Vagina (tissue), 2 donors: ENCODE data around the gene CDH13. TPM values are rescaled to one million over a fixed set of nuclear protein-coding genes. Genes with fewer than 3 reads are reported as not detected.
A peak's percentile ranks its signal among the peaks of the same experiment; 100 is the strongest.

Experiments
- DNase-seq, 2 donors: peaks; one replicate each; pipeline ENCODE4 v3.0.0-alpha.2; 2017; ENCODE audit errors: extremely low spot score in 2 of 2
- H3K27ac ChIP-seq: fragments of 200-600 bp; sonication (generic); one replicate; pipeline ENCODE4 v1.5.1; 2019
- H3K27me3 ChIP-seq: fragments of 200-600 bp; sonication (generic); one replicate; pipeline ENCODE4 v1.5.1; 2019
- H3K36me3 ChIP-seq, 2 donors: fragments of 200-600 bp; sonication (generic); one replicate each; pipeline ENCODE4 v1.5.1; 2017 to 2019
- H3K4me1 ChIP-seq: fragments of 200-600 bp; sonication (generic); one replicate; pipeline ENCODE4 v1.5.1; 2019
- H3K4me3 ChIP-seq, 2 donors: fragments of 200-600 bp; sonication (generic); 1 replicate in 1 of 2; 2 replicates in 1 of 2; pipeline ENCODE4 v1.5.1; 2016 to 2019
- H3K9me3 ChIP-seq: fragments of 200-600 bp; sonication (generic); one replicate; pipeline ENCODE4 v1.5.1; 2019
- POLR2A ChIP-seq, 2 donors: fragments of 450-650 bp; IDR thresholded peaks; one replicate each; pipeline ENCODE4 v1.6.1; 2017; ENCODE audit warnings: antibody characterized with exemption in 2 of 2, mild to moderate bottlenecking in 2 of 2, moderate library complexity in 2 of 2
- POLR2AphosphoS5 ChIP-seq, 2 donors: sonication (generic); formaldehyde crosslinking; IDR thresholded peaks; one replicate each; pipeline ENCODE4 v1.9.0; 2017; ENCODE audit warnings: antibody characterized with exemption in 2 of 2, mild to moderate bottlenecking in 2 of 2, low read depth in 1 of 2; ENCODE audit not compliant: insufficient read depth in 1 of 2
- intact Hi-C: fragments of 100-400 bp; cut with DNase I; formaldehyde crosslinking; loops from one replicate; pipeline ENCODE4 v1.15.1; 2023
- total RNA-seq: library from RNA; depleted of rRNA; stranded (reverse); fragments of >200 nt; gene quantifications from one replicate; pipeline ENCODE4 v1.2.3, GENCODE V29; 2016
- TF ChIP-seq, protein P1 (sequence below), 3 experiments: fragments of 450-650 bp in 2 of 3; fragments of 200-600 bp in 1 of 3; sonication (generic) in 1 of 3; IDR thresholded peaks; one replicate each; pipeline ENCODE4 v1.5.1; 2017 to 2019; ENCODE audit warnings: antibody characterized with exemption in 3 of 3, mild to moderate bottlenecking in 2 of 3, moderate library complexity in 2 of 3

Gene CDH13
- total RNA-seq, 1 donor from 2014 or later: 123 TPM

DNA sequence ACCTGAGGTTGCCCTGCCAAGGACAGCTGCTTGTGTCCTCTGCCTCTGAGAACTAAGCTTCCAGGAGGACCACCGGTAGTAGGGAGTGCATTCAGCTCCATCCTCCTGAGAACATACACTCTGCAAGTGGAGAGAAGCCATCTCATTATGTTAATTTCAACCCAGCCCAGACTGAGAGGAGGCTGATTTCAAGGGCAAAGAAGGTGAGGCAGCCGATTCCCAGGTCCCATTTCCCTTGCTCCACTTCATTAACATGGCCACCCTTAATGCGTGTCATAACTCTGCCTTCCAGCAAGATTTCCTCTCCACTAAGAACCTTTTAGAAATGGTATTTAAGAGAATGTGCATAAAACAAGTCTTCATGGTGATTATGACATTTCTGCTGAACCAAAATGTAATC lies 72.5 kb downstream of the CDH13 start:
- peaks cover 33% of the 10 kb centered on the region for H3K4me1 ChIP-seq
- H3K27me3 ChIP-seq: no peaks in the 10 kb centered on the region
- H3K4me3 ChIP-seq: no peak overlapping the region
- peak overlapping the region; percentile 56 for H3K27ac ChIP-seq
- intact Hi-C loops: no loop called here
- no peak for DNase-seq
- H3K9me3 ChIP-seq: no peaks in the 10 kb centered on the region
- TF ChIP-seq POLR2A (IDR thresholded peaks at IDR 0.05) (no peak), POLR2AphosphoS5 (IDR thresholded peaks at IDR 0.05; ENCODE audit: insufficient read depth in 1 of 2, low read depth in 1 of 2) (no peak)
- TF ChIP-seq, protein P1, sequence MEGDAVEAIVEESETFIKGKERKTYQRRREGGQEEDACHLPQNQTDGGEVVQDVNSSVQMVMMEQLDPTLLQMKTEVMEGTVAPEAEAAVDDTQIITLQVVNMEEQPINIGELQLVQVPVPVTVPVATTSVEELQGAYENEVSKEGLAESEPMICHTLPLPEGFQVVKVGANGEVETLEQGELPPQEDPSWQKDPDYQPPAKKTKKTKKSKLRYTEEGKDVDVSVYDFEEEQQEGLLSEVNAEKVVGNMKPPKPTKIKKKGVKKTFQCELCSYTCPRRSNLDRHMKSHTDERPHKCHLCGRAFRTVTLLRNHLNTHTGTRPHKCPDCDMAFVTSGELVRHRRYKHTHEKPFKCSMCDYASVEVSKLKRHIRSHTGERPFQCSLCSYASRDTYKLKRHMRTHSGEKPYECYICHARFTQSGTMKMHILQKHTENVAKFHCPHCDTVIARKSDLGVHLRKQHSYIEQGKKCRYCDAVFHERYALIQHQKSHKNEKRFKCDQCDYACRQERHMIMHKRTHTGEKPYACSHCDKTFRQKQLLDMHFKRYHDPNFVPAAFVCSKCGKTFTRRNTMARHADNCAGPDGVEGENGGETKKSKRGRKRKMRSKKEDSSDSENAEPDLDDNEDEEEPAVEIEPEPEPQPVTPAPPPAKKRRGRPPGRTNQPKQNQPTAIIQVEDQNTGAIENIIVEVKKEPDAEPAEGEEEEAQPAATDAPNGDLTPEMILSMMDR (IDR thresholded peaks at IDR 0.05): no peak
- no peaks in the 10 kb centered on the region for H3K36me3 ChIP-seq

DNA sequence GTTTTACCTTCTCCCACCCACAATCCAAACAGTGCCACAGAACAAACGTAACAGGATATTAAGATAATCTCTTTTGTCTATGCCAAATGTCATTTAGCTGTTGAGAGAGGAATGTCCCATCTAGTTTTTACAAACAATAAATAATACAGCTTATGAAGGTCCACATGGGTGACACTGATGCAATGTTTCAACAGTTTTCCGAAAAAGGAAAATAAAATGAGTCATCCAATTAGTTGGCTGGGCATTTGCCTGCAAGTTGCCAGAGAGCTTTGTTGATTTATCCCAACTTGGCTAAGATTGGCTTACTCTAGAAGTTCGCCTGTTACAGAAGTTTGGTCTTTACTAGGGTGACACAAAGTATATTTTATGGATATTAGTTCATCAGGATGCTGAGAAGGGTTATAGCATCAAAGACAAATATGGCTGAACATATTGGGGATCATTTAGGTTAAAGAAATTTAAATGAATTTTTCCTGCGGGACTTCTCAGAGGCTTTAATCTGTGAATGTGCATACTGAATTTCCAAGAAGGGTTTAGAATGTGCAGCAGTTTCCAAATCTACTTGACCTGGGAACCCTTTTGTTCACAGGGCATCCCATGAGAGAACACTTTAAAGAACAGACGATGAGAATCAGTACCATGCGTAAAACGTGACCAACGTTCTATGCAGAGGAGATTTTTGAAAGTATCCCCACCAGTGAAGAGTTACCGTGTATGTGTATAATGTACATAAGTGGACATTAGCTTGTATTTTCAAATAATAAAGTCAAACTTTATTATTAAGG lies 73.1 kb downstream of the CDH13 start:
- Histone ChIP-seq H3K27ac (peak overlapping the region; percentile 56), H3K4me3 (no peak overlapping the region), H3K36me3 (no peaks in the 10 kb centered on the region), H3K27me3 (no peaks in the 10 kb centered on the region), H3K4me1 (peaks cover 33% of the 10 kb centered on the region), H3K9me3 (no peaks in the 10 kb centered on the region)
- no peak for DNase-seq
- intact Hi-C loops: no loop called here
- no peak for TF ChIP-seq POLR2A (IDR thresholded peaks at IDR 0.05)
- TF ChIP-seq POLR2AphosphoS5 (IDR thresholded peaks at IDR 0.05; ENCODE audit: insufficient read depth in 1 of 2, low read depth in 1 of 2): peak in 1 of 2 donors; percentile 91

DNA sequence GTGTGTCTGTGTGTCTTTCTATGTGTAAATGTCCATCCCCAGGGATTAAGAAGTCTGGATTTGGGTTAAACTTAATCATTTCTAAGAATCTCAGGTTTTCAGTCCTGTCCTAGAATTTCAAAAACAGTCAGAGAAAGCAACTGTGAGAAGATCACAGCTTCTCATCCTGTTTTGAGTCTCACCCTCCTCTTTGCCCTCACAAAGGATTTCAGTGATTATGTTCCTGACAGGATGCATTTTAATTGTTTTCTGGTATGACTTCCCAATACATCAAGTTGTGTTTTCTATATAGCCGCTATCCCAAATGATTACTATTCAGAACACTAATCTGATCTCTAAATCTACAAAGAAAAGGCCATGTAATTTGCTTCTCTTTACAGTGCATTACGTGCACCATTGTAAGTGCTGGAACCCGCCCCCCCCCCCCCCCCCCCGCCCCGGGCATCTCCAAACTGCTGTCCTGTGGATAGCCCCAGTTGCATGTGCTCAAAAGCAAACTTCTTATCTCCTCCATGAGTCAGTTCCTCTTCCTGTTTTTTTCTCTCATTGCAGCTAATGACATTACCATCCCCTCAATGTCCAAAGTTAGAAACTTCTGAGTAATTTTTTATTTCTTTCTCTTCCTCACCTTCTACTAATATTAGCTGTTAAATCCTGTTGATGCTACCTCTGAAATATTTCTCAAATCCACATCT lies 73.9 kb downstream of the CDH13 start:
- no peak for DNase-seq
- no peak for TF ChIP-seq POLR2A (IDR thresholded peaks at IDR 0.05)
- no peak for TF ChIP-seq POLR2AphosphoS5 (IDR thresholded peaks at IDR 0.05; ENCODE audit: insufficient read depth in 1 of 2, low read depth in 1 of 2)
- TF ChIP-seq, protein P1 (IDR thresholded peaks at IDR 0.05): no peak
- H3K36me3 ChIP-seq: no peaks in the 10 kb centered on the region
- intact Hi-C loops: no loop called here
- no peaks in the 10 kb centered on the region for H3K27me3 ChIP-seq
- H3K9me3 ChIP-seq: no peaks in the 10 kb centered on the region
- H3K4me1 ChIP-seq: peaks cover 33% of the 10 kb centered on the region
- H3K27ac ChIP-seq: no peak overlapping the region
- no peak overlapping the region for H3K4me3 ChIP-seq

DNA sequence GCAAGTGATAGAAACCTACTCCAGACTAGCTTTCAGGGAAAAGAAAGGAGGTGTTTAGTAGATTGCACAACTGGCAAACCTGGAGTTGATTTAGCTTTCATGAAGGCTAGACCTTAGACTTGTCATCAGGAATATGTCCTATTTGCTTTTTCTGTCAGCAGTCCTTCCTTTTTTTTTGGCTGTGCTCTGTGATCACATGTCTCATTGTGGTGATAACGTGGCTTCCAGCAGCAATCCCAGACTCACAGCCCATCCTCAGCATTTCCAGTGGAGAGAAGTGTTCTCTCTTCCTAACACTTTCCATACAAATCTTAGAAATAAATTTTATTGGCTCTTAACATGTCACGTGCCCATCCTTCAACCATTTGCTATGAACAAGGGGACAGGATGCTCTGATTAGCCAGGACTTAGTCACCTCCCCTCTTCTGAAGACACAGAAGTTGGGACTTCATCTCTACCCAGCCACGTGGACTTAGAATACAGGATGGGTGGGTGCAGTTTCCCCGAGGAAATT lies 74.7 kb downstream of the CDH13 start:
- H3K27me3 ChIP-seq: no peaks in the 10 kb centered on the region
- intact Hi-C loops: no loop called here

DNA sequence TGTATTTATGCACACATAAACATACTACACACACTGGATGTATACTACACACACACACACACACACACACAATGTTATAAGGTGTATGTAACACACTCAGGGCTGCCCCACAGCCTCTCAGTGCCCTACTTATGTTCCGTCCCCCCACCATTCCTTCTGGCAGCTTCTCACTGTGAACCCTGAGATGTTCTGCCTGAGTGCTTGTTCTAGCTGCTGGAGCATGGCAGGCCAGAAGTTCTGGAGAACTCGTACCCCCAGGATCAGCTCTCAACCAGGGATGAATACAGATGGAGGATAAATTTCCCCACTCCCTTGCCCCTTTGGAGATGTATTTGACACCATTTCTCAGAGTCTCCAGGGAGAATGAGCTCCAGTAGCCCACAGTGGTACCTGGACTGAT lies 76.4 kb downstream of the CDH13 start:
- TF ChIP-seq, protein P1 (IDR thresholded peaks at IDR 0.05): no peak
- TF ChIP-seq POLR2A (IDR thresholded peaks at IDR 0.05) (no peak), POLR2AphosphoS5 (IDR thresholded peaks at IDR 0.05; ENCODE audit: insufficient read depth in 1 of 2, low read depth in 1 of 2) (no peak)
- no peaks in the 10 kb centered on the region for H3K36me3 ChIP-seq
- intact Hi-C loops: no loop called here

More for the DNA sequence above, 74.7 kb downstream of the CDH13 start:
- DNase-seq: no peak
- TF ChIP-seq, protein P1 (IDR thresholded peaks at IDR 0.05): no peak
- TF ChIP-seq POLR2A (IDR thresholded peaks at IDR 0.05) (no peak), POLR2AphosphoS5 (IDR thresholded peaks at IDR 0.05; ENCODE audit: insufficient read depth in 1 of 2, low read depth in 1 of 2) (no peak)
- peaks cover 33% of the 10 kb centered on the region for H3K4me1 ChIP-seq
- no peaks in the 10 kb centered on the region for H3K9me3 ChIP-seq
- H3K4me3 ChIP-seq: no peak overlapping the region
- H3K36me3 ChIP-seq: no peaks in the 10 kb centered on the region
- no peak overlapping the region for H3K27ac ChIP-seq

More for the DNA sequence above, 76.4 kb downstream of the CDH13 start:
- no peaks in the 10 kb centered on the region for H3K9me3 ChIP-seq
- H3K27me3 ChIP-seq: no peaks in the 10 kb centered on the region
- H3K4me3 ChIP-seq: no peak overlapping the region
- H3K27ac ChIP-seq: no peak overlapping the region
- peaks cover 33% of the 10 kb centered on the region for H3K4me1 ChIP-seq
- DNase-seq: no peak
